ENCODE results near the gene SPINK14. TPM values are rescaled to one million over a fixed set of nuclear protein-coding genes. Genes with fewer than 3 reads are reported as not detected.

Gene SPINK14, protein sequence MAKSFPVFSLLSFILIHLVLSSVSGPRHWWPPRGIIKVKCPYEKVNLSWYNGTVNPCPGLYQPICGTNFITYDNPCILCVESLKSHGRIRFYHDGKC
- total RNA-seq (2014; rRNA removed; shearing (Covaris generic)) (not detected in 2 replicates), total RNA-seq (2022) (not detected in 2 replicates), Bru-seq, nascent RNA (not detected), BruChase-seq, experiment 1, labeled RNA remaining after a 6-hour chase (not detected), BruChase-seq, experiment 2, labeled RNA remaining after a 2-hour chase (not detected)
- long read RNA-seq: 0 reads

DNA sequence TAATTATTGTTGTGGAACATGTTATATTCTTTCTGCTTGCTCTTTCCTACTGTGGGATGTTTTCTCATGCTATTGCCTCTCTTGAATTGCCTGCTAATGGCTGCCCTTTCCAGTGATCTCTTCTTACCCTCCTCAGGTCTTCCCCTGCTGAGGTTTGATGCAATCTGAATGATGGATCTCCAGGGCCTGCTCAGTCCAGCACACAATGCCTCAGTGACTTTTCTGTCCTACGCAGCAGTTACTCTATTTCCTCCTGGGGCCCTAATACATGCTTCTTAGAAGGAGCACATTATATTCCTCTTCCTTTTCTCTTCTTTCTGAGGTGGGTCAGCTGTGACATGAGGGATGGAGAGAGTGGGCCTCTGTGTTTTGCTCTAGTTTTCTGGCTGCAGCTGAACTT lies at the start of gene SPINK14:
TSS of gene SPINK14 (plus strand) at position 301 of the 400 bp plus-strand sequence. CDS start 1,187 bp downstream, outside the sequence.
- Histone ChIP-seq H3K4me3 (ENCODE audit: low read depth, low read length, poor library complexity, severe bottlenecking) (no peak within 1 kb of the TSS), H3K9me2 (ENCODE audit: insufficient read depth, low read length) (no peaks in the 10 kb centered on the region), H3K27ac (ENCODE audit: low read depth, low read length, poor library complexity, severe bottlenecking) (no peak within 1 kb of the TSS), H2AFZ (ENCODE audit: low read length) (no peak within 1 kb of the TSS), H3K4me2 (ENCODE audit: low read length) (no peak within 1 kb of the TSS), H3K36me3 (ENCODE audit: insufficient read depth, low read length) (no peaks in the 10 kb centered on the region), H3K79me2 (ENCODE audit: insufficient read depth, low read depth, low read length) (no peaks in the 10 kb centered on the region), H3K9me3 (ENCODE audit: low read length) (no peaks in the 10 kb centered on the region), H4K20me1 (ENCODE audit: insufficient read depth, low read length) (no peaks in the 10 kb centered on the region), H3K4me1 (ENCODE audit: insufficient read depth, low read length, poor library complexity, severe bottlenecking) (no peaks in the 10 kb centered on the region)
- no peak for DNase-seq (ENCODE audit: low spot score)
- CTCF ChIA-PET (ENCODE audit: unreplicated experiment): no interaction called here
- no peak for TF ChIP-seq EZH2phosphoT487 (IDR thresholded peaks at IDR 0.05; ENCODE audit: borderline replicate concordance, low read depth, low read length)
- TF ChIP-seq, protein P1, sequence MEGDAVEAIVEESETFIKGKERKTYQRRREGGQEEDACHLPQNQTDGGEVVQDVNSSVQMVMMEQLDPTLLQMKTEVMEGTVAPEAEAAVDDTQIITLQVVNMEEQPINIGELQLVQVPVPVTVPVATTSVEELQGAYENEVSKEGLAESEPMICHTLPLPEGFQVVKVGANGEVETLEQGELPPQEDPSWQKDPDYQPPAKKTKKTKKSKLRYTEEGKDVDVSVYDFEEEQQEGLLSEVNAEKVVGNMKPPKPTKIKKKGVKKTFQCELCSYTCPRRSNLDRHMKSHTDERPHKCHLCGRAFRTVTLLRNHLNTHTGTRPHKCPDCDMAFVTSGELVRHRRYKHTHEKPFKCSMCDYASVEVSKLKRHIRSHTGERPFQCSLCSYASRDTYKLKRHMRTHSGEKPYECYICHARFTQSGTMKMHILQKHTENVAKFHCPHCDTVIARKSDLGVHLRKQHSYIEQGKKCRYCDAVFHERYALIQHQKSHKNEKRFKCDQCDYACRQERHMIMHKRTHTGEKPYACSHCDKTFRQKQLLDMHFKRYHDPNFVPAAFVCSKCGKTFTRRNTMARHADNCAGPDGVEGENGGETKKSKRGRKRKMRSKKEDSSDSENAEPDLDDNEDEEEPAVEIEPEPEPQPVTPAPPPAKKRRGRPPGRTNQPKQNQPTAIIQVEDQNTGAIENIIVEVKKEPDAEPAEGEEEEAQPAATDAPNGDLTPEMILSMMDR (conservative IDR thresholded peaks at IDR 0.05; ENCODE audit: low read length): no peak
- POLR2A ChIA-PET: no interaction called here
- intact Hi-C loops (cut with micrococcal nuclease; ENCODE audit: unreplicated experiment): no loop called here
- no TSS peak for BruUV-seq (replicated peaks)

DNA sequence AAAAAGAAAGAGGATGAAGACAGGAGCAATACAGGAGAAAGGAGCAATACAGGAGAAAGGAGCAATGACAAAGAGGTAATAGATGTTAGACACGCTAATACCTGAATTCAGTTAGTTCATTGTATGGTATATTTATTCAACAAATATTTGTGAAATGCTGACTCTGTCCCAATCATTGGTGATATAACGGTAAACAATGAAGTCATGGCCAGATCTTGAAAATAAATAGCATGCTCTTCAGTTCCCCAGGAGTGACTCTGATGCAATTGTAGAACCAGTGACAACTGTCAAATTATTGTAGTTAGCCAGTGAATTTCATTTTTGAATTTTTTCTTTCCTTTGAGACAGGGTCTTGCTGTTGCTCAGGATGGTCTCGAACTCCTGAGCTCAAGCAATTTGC lies 48.0 kb upstream of the SPINK14 start:
- H3K9me3 ChIP-seq (ENCODE audit: low read length): no peaks in the 10 kb centered on the region
- ChIA-PET POLR2A (no interaction called here), CTCF (ENCODE audit: unreplicated experiment) (no interaction called here)
- DNase-seq (ENCODE audit: low spot score): no peak
- no peak overlapping the region for H3K27ac ChIP-seq (ENCODE audit: low read depth, low read length, poor library complexity, severe bottlenecking)
- H3K4me2 ChIP-seq (ENCODE audit: low read length): no peak overlapping the region
- no TSS peak for BruUV-seq (replicated peaks)
- H4K20me1 ChIP-seq (ENCODE audit: insufficient read depth, low read length): no peaks in the 10 kb centered on the region
- no peaks in the 10 kb centered on the region for H3K4me1 ChIP-seq (ENCODE audit: insufficient read depth, low read length, poor library complexity, severe bottlenecking)
- TF ChIP-seq EZH2phosphoT487 (IDR thresholded peaks at IDR 0.05; ENCODE audit: borderline replicate concordance, low read depth, low read length): no peak
- no peaks in the 10 kb centered on the region for H3K36me3 ChIP-seq (ENCODE audit: insufficient read depth, low read length)
- no peak overlapping the region for H2AFZ ChIP-seq (ENCODE audit: low read length)
- intact Hi-C loops (cut with micrococcal nuclease; ENCODE audit: unreplicated experiment): loop anchor here (10.0 kb wide), 1 partner anchor 166 kb away; no protein-coding TSS in a partner anchor
- no peaks in the 10 kb centered on the region for H3K79me2 ChIP-seq (ENCODE audit: insufficient read depth, low read depth, low read length)
- H3K4me3 ChIP-seq (ENCODE audit: low read depth, low read length, poor library complexity, severe bottlenecking): no peak overlapping the region
- no peaks in the 10 kb centered on the region for H3K9me2 ChIP-seq (ENCODE audit: insufficient read depth, low read length)

DNA sequence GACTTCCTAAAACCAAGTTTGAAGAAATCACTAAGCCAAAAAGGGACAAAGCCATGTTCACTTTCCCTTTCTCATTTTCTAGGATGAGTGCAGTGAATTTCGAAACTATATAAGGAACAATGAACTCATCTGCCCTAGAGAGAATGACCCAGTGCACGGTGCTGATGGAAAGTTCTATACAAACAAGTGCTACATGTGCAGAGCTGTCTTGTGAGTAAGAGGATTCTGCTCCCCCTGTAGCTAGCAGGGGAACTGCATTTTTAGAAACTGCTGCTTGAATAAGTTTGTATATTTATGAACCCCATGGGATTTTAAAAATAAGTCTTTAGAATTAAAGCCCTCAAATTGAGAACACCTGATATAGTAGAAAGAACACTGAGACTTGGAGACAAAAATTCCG lies 42.7 kb upstream of the SPINK14 start:
- Histone ChIP-seq H4K20me1 (ENCODE audit: insufficient read depth, low read length) (no peaks in the 10 kb centered on the region), H3K4me2 (ENCODE audit: low read length) (no peak overlapping the region), H3K4me1 (ENCODE audit: insufficient read depth, low read length, poor library complexity, severe bottlenecking) (no peaks in the 10 kb centered on the region), H3K36me3 (ENCODE audit: insufficient read depth, low read length) (no peaks in the 10 kb centered on the region), H3K9me2 (ENCODE audit: insufficient read depth, low read length) (no peaks in the 10 kb centered on the region), H3K27ac (ENCODE audit: low read depth, low read length, poor library complexity, severe bottlenecking) (no peak overlapping the region), H3K79me2 (ENCODE audit: insufficient read depth, low read depth, low read length) (no peaks in the 10 kb centered on the region), H3K4me3 (ENCODE audit: low read depth, low read length, poor library complexity, severe bottlenecking) (no peak overlapping the region), H2AFZ (ENCODE audit: low read length) (no peak overlapping the region), H3K9me3 (ENCODE audit: low read length) (no peaks in the 10 kb centered on the region)
- ChIA-PET POLR2A (interaction anchor here (1.3 kb wide), 1 partner anchor 12 kb away, joined by 3 read pairs; no protein-coding TSS in a partner anchor), CTCF (ENCODE audit: unreplicated experiment) (no interaction called here)
- no peak for DNase-seq (ENCODE audit: low spot score)
- no TSS peak for BruUV-seq (replicated peaks)
- TF ChIP-seq, protein P1 (conservative IDR thresholded peaks at IDR 0.05; ENCODE audit: low read length): peak; percentile 26; the same call in 1 of the 2 replicates
- TF ChIP-seq EZH2phosphoT487 (IDR thresholded peaks at IDR 0.05; ENCODE audit: borderline replicate concordance, low read depth, low read length): no peak
- intact Hi-C loops (cut with micrococcal nuclease; ENCODE audit: unreplicated experiment): loop anchor here (10.0 kb wide), 1 partner anchor 171 kb away; no protein-coding TSS in a partner anchor
